Measurements from ENCODE around the gene FGGY.

FGGY gene

DNA sequence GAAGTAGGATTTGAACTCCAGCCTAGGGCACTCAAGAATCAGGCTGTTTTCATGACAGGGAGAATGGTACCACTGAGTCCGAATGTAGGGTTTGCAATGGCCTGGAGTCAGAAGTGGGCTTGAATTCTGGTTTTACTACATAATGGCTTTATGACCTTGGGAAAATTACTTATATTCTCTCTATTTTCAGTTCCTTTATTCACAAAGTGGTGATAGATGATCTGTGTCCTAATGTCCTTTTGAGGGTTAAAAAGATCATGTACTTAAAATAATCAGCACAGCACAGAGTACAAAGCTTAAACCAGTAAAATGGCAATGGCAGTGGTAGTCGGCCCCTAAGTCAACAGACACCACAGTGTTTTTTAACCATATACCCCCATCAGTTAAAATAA, 454.1 kb downstream of the FGGY start:
- no peak for DNase-seq

DNA sequence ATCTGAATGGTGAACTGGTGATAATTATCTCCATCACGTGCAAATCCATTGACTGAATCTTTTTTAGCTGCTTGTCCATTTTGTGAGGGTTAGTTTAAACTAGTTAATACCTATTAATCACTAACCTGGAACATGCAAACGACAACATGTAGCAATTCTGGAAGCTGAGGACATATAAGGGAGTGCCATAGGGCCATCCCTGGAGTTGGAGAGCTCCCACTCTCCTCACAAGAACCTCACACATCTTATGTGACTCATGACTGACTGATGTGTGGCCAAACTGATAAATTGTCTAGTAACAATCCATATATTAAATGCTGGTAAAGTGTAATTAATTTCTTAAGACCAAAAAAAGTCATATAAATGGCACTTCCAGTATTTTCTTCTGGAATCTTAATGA, 454.9 kb downstream of the FGGY start:
- DNase-seq = no peak

DNA sequence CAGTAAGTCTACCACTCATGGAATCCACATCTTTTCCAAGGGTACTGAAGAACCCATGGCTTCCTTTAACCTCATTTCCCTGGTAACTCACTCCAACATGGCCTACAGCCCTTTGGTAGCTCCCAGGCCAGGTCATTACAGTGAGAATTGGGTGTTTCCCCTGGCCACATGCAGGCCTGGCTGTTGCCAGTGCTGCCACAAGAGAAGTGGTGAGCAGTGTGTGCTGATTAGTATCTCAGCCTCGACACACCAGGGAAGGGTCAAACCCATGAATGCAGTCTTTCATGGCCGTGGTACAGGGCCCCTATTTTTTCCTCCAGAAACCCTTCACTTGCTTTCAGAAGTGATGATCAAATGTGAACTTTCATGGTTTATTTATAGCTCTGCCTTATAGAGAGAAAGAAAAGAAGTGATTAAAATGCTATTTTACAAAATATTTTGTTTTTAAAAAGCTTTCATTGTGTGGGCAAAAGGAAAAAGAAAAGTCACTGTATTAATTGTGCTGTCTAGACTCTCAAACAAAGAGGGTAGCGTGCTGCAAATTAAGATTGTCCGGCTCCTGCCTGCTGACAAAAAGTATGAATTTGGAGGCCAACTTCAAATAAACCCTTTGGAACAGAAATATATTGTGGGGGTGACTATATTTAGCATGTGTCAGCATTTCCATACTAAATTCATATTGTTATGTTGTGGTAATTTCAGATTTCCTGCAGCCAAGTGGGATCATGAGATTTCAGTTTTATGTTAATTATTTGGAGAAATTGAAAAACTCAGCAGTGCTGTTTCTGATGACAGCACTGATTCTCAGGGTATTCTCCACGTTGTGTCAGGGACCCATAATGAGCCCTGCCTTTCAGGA, 455.9 kb downstream of the FGGY start:
- DNase-seq = no peak

DNA sequence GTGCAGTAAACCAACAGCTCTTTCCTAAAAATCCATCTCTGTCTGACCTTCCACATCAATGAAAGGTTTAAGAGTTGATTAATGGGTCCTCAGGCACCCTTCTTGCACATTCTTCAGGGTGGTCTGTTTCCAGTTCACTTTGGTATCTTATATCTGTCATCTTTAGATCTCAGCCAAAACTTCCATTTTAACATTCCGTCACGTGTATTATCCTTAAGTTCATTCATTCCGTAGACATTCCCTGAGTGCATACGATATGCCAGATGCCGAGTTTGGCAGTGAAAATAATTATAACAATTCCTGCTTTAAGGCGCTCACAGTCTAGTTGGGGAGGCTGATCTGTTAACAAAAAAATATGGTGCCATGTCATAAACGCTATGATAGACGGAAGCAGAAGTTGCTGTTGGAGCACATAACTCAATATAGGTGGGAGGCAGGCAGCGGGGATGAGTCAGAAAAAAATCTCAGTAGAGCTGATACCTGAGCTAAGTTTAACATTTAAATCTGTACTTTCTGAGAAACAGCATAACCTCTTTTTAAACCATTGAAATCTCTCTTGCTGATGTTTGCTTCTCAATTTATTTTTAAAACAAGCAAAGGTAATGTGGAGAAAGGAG, 458.3 kb downstream of the FGGY start:
- DNase-seq = no peak

DNA sequence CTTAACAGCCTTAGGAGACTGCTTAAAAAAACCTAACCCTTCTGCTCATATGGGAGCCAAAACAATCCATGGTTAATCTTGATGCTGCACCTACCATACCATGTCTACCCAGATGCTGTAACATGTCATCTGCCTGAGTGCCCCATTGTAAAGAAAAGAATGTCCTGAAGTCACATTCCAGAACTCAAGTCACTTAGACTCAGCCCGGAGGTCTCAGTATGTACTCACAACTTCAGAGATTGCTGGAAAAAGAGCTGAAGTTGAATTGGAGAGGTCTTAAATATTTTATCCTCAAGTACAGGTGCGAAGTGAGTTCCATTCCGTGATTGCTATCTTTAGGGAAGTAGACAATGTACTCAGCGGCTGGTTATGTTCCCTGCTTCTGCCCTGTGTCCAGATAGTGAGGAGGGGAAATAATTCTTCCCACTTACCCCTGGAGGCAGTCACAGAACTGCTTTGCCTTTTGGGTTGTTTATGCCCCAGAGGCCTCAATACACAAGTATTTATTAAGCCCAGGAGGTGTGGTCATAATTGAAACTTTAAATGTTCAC, 460.4 kb downstream of the FGGY start:
- no peak for DNase-seq

DNA sequence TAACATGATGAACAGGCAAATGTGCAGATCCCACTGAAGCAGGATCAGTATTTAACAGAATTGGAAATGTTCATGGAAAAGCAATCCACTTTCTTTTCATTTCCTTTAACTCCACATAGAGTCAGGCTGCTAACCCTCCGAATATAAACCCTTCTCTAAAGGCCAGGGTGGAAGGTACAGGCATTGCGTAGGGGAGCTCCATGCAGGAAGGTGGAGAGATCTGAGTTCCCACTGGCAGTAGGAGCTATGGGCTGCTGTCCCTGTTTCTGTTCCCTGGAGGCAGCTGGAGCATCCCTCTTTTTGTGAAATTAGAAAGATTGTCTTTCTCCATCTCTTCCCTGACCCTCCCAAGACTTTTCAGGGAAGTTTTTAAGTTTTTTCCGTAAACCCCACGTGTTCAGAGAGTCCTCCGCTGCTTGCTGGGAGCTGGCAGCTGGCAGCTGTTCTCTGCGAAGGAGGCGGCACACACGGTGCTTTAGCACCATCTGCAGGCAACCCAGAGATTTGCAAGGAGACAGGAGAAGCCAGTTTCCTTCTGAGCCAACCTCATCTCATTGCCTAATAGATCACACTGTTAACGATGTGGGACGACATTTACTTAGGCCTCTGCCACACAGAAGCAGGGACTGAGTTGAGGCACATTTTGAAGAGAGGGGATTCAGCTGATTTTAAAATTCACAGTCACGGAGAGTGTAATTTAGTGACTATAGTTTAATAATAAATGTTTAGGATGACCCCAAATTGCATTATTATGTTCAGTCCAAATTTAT, 462.4 kb downstream of the FGGY start:
- DNase-seq = peak; percentile 76 to 88

DNA sequence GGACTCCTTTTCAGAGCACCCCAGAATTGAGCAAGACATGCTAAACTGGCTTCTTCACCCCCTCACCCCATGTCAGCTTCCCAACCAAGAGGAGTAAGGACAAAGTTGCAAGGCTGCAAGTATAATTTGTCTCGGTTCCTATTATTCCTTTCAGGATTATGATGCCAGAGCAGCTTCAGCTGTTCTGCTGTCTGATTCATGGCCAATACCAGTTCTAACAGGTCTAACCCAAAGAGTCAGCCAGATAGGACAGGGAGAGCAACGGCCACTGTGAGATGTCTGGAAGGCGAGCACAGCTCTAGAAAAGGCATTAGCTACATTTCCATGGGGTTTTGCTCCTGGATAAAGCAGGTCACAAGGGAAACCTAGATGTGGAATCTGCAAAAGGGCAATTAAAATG, 464.5 kb downstream of the FGGY start:
- DNase-seq = no peak

DNA sequence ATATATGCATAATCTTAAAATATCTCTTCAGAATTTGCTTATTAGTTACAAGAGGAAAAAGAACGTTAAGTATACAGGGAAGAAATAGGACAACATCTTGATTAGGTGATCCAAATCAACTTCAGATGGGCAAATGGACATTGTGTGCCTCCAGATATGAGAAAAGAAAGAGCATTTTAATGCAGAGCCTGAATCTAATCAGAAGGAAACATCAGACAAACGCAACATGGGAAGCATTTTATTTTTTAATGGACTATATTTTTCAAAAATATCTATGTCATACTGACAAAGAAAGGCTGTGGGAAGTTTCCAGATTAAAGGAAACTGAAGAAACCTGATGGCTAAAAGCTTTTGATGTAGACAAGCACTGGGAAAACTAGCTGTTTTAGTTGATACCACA, 466.5 kb downstream of the FGGY start:
- no peak for DNase-seq

DNA sequence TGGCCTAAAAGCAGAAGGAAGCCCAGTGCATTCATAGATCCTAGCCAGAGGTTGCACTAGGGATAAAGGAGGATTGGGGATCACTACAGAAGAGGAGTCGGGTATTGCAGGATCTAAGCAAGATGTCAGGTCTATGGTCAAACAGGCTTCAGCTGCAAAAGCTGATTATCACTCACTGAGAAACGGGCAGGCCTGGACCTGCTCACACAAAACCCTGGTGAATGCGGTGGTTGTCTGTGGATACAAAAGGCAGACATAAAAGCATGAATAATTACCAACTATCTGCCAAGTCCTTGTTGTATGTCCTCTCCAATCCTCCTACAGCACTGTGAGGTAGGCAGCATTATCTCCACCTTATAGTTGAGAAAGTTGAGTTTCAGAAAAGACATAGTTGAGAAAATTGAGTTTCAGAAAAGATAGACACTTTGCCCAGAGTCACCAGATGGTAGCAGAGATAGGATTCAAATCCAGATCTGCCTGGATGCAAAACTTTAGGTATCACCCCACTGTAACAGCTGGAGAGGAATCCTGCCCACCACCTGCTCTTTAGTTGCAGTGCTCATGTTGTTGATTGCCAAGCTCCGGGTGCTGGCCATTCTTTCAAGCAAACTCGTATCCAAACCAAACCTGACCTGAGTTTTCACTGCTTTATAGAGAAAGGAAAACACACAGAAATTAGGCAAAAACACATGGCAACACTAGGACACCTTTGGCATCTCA, 468.3 kb downstream of the FGGY start:
- peak in 1 of 2 experiments; percentile 43 for DNase-seq

DNA sequence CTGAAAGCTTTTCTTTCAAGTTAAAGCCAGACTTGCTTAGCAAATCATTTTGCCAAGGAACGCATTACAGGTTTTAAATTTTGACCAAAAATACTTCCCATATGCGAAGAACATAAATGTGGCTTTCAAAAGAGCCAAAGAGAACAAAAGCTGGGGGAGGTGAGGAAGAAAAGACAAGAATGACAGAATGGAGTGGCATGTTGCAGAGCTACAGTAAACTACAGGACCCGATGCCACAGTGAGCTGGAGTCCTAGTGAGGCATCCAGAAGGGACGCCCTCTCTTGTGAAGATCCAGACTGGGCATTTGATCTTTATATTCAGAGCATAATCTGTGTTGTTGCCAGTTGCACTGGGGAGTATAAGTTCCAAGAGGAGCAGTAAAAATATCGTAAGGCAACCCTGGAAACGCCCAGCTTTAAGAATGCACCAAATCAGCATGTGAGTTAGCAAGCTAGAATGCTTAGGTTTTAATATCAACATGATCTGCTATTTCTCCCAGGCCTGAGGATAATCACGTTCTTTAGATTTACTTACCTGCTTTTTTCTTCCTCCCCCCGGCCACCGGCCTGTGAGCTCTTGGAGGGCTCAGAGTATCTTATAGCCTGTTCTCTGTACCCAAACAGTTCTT, 469.4 kb downstream of the FGGY start:
- DNase-seq = no peak

DNA sequence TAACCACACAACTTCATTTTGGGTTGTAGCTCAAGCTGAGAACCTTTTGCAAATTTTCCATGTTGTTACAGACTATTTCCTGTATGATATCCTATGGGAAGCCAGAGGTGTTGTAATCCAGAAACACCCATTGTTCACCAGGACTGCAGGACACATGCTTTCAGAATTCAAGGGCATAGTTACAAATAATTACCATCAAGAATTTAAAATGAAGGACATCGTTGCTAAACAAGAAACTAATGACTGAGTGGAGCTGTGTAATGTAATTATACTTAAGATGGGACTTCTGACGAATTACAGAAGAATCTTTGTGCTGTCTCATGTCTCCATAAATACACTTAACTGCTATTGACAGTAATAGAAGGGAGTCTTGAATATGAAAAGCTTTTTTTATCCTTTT, 470.2 kb downstream of the FGGY start:
- DNase-seq = no peak

DNA sequence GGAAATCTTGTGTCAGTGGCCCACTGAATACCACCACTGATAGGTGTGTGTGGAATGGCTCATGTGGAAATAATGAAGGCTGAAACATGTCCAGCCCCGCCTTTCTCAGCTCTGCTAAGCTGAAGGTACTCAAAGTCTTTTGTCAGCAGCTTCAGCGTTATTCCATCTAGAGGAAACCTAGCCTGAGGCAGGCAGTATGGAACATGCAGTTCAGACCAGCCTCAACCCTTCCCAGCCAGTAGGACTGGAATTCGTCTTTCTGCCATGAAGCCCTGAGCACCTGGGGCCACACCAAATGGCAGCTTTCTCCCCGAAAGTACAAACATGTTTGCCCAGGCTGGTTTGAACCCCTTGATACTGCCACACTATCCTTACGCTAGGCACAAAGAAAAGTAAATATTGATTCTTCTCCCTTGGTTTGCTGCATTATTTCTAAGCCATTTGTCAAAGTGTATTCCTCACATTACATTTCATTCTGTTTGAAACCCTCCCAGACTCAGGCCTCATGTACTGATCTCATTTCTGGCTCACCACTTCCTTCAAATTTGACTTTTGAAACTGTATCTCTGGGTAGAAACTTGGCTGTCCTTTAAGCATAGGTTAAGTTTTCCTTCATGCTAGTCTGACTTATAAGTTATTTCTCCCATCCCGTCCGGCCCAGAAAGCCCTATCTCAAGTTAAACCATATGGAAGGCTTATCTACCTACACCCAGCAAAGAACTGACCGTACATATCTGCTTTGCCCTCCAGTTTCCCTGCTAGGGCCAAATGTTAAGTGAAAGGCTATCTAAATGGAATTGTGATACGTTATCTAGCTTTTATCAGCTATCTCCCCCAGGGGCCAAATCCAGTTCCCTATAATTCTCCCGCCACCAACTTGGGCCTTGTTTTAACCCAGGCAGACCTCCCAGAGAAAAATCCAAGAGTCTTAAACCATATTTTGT, 472.2 kb downstream of the FGGY start:
- no peak for DNase-seq

DNA sequence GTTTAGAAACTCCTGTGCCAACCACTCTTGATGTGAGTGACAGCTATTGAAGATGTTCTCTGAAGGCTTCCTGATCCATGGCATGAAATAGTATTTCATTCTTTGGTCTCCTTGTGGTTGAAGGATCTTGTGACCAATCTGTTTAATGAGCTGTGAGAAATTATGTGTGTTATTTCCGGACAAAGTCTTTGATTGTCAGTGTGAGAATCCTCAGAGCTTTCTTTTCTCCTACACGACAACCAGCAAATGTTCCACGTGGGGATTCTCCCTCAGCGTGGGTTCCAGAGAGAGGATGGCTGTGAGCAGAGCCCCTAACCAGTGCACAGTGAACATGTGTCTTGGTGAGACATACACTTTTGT, 472.8 kb downstream of the FGGY start:
- DNase-seq = no peak

DNA sequence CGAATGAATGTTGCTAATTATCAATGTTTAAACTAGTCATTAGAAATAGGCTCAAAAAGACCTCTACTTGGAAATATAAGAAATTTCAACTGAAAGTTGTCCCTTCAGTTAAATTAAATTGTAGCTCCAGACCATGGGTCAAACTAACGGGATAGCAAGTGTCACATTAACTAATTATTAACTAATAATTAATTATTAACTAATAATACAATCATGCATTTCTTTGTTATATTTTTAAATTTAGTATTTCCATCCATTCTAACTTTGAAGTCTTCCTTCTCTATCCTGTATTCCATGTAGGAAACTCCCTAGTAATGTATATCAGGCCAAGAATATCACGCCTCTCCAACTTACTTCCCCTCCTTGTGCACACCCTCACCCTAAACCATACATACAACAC, 474.5 kb downstream of the FGGY start:
- DNase-seq = no peak

DNA sequence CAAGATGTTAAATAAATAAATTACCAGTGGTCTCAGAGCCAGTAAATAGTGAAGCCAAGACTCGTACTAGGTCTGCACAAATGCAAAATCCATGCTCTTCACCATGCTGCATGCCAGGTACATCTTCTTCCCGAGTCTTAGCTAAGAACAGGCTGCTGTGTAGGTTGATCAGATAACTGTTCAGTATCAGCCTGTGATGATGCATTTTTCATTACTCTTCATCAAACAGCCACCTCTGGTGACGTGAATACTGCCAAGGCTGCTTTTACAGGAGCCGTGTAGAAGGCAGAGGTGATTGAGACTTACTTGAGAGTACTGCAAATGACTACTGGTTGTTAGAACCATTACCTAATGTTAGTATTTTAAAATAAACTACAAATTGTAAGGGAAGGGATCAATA, 478.6 kb downstream of the FGGY start:
- DNase-seq = no peak

DNA sequence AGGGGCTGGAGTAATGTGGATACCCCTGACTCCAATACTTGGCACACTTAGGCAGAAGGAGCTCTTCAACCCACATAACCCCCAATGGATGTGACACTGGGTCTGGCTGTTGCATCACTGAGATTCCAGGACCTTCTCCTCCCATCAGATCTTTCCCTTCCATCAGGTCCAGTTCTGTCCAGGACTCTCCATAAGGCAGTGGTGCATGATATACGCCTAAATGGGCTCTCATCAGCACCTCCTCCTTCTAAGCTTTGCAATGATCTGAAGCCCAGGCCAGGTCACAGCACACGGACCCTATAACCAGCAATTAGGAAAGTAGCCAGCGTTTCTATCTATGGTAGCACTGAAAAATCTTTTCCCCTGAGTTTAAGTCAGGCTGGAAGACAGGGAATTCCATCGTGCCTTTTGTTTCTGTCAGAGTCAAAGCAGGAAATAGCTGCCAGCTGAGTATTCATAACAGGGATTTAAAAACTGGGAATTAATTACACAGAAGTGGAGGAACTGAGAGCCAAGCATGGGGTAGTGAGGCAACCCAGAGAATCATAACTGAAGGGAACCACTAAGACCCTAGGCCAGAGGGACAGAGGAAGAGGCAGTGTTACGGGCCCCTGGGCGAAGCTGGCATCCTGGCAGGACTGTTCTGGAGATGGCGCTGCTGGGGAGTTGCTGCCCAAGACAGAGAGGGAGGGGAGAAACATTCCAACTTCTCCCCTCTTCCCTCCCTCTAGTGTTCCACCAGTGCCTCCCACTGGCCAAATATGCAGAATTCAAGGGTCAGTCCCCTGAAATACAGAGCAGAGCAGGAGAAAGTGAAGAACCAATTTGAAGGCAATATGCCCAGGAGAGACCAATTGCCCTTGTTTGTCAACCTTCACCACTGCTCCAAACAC, 480.3 kb downstream of the FGGY start:
- no peak for DNase-seq

DNA sequence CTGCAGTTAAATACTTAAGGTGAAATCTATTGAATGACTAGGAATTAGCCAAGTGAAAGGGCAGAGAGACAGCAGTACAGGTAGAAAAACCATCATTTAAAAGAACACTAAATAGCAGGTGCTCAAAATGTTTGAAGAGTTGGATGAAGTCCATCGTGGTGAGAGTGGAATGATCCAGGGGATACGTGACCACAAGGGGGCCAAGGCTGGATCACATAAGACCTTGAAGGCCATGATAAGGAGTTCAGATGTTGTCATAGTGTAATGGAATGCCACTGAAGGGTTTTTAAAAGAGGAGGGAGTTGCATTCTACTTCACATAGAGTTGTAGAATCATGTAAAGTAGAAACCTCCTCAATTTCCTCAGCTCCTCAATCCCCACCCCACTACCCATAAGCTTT, 483.1 kb downstream of the FGGY start:
- DNase-seq = no peak

DNA sequence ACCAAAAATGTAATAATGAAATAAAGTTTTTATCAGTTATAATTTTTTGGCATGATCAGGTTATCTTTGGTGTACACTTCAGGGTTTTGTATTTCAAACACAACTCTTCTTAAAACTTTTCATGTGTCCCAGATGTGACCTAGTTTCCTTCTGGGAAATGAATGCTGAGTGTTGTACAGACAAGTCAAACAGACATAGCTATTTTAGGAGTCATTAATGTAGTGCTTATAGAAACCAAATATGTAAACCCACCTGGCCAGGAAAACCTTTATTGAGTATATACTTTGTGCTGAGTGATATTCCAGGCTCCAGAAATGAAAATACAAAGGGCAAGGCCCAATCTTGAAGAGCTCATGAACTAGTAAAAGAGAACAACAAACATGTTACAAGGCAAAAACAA, 491.9 kb downstream of the FGGY start:
- no peak for DNase-seq

DNA sequence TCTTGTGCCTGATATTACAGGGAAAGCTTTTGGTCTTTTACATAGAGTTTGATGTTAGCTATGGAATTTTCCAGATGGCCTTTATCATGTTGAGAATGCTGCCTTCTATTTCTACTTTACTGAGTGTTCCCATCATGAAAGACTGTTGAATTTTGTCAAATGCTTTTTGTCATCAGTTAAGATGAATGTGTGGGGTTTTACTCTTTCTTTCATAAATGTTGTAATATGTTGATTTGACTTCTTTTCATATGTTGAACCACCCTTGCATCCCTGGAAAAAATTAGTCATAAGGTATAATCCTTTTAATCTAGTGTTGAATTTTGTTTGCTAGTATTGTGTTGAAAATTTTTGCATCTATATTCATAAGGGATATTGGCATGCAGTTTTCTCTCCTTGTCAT, 501.7 kb downstream of the FGGY start:
- no peak for DNase-seq

DNA sequence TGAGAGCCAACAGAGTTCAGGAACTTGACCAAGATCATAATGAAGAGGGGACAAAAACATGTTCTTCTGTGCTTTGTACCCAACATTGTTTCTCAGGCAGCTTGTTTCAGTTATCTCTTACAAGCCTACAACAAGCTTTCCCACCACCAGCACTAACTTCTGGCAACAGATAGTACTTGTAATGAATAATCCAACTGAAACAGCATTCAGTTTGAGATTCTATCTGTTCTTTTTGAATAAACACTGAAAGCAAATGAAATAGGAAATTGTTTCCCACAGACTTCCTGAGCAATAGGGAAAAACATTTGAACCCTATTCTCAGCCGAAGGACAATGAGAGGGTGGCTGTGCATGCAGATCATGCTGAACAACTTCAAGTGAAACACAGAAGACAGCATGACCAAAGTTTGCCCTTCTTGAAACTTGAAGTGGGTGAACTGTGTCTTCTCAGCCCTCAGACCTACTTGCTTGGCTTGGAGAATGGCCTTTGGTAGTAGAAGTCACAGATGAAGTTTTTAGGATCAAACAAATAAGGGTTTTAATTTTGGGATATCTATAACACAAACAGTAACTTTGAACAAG, 506.7 kb downstream of the FGGY start:
- DNase-seq = no peak
